HG03108 (cell line): ENCODE data around the gene EMC8.

Source experiments
- ATAC-seq: cut with Tn5 transposase; IDR thresholded peaks from one replicate; pipeline ENCODE4 v1.9.1; 2021; ENCODE audit warnings: moderate library complexity; ENCODE audit not compliant: unreplicated experiment

Gene EMC8

GRCh38 chr16:85733839-85734170 is 65.5 kb downstream of the EMC8 start:
- ATAC-seq, result no peak

- no peak for ATAC-seq
Observed at GRCh38 chr16:85733155-85733838, 66.0 kb downstream of the EMC8 start.

GRCh38 chr16:85731179-85731578 is 68.2 kb downstream of the EMC8 start:
- ATAC-seq, result no peak

DNA sequence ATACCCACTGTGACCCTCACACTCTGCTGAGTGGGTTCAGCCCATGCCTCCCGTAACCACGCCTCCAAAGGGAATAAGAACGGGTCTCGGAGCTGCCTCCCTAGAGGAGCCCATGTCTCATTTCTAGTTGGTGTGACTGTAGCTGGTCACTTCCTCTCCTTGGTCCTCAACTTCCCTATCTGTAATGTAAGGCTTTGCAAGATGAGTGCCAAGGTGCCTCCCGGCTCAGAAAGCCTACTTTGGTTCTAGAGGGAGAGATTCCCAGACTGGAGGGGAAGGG is 69.2 kb downstream of the EMC8 start:
- no peak for ATAC-seq

- no peak for ATAC-seq
Observed at GRCh38 chr16:85729452-85730185, 69.7 kb downstream of the EMC8 start.

- no peak for ATAC-seq
Observed at GRCh38 chr16:85728879-85729278, 70.5 kb downstream of the EMC8 start.
